Stimulated activated CD4-positive, alpha-beta T cell treated with anti-CD3 and anti-CD28 coated beads, Interleukin-2, amount 100 ng/mL, for 48 hours (primary cell): ENCODE measurements around the gene FOXD4L1.
"Not testable (repeated sequence)": the region's sequence is repeated elsewhere in the genome, so short reads cannot be mapped to it uniquely, and the experiment has no call there.

Experiments
- DNase-seq, 2 donors: peaks; one replicate each; pipeline ENCODE4 v3.0.0-alpha.2; 2020

FOXD4L1 gene

DNA sequence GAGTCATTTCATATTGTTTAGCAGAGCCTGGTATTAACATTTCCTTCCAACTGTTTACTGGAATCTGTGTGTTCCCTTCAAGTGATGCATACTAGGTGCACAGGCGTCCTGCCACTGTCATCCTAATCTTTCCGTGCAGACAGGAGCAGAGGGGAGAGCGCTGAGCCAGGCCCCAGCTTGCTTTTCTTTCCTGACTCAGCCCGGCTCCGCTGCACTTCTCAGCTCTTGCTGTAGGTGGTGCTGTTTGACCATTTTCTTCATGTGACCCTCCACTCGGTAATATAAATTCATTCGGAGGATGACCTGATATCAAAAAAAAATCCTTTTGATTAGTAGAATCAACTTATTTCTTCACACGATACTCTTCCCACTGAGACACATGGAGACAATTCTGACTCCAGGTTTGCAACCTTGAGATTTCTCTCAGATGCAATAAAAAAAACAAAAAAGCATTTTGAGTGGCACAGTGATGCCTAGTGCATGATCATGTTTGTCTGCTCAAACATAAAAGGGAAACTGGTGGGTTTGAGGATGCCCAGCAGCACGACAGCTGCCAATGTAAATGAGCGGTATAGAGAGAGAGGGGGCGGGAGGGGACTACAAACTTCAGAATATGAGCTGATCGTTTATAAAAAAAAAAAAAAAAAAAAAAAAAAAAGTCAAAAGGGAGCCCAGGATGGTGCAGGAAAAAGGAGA is 29.0 kb downstream of the FOXD4L1 start:
- not testable (repeated sequence) for DNase-seq

DNA sequence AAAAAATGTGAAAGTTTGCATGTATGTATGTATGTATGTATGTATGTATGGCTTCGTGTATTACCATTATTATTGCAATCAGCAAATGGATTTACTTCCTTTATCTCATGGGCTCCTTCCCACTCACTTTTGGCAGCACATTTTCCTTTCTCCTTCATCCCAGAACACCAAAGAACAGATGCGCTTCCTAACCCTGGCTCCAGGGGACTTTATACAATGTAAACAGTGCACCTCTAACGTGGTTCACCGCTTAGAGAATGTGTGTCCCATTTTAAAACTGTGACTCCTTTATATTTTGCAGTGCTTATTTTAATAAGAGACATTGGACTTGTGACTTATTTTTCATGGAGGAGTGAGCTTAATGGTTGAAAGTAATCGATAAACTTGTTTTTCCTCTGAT is 29.7 kb downstream of the FOXD4L1 start:
- not testable (repeated sequence) for DNase-seq

DNA sequence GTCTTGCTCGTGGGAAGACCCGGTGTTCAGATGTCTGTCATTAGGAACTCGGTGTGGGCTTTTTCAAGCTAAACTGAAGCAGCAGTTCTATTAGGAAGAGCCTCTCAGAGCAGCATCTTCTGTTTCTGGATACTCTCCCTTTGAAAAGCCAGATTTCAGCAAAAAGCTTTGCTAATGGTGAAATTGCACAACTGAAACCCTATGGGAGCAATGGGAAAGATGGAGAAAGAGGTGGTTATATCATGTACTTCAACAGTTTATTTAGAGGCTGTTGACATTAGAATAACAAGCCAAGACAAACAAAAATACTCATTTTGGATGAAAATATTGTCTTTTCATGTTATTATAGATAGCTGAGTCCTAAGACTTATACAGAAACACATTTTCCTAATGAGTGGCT is 30.4 kb downstream of the FOXD4L1 start:
- DNase-seq: not testable (repeated sequence)

DNA sequence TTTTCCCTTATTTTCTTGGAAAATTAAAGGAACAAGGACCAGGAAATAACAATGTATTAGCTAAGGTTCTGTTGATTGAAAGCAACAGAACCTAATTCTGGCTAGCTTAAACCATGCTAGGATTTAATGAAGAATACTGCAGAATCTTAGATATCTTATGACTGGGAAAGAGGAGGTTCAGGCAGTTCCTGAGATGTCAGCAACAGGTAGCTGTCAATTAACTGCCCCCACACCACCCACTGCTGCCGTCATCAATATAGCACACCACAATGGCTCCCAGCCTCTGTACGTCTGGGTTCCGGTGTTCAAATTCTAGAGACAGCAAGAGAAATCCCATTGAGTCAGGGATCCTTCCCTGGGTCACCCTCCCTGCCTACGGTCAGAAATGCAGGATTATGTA is 34.5 kb downstream of the FOXD4L1 start:
- not testable (repeated sequence) for DNase-seq

DNA sequence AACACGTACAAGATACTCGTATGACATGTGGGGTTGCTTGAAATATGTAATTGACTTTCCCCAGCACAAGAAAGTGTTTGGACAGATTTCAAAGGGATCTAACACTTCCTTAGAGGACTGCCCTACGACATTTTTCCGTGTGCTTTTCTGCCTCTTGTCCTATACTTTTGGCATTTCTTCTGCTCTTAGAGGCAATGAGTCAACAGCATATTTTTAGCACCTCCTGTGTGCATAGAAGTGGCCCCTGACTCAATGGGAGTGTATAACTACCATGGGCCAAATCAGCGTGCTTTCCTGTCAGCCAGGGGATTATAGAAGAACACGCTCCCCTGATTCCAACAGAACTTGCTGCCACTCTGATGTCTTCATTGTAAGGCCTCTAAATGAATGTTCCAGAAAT is 38.1 kb downstream of the FOXD4L1 start:
- not testable (repeated sequence) for DNase-seq

DNA sequence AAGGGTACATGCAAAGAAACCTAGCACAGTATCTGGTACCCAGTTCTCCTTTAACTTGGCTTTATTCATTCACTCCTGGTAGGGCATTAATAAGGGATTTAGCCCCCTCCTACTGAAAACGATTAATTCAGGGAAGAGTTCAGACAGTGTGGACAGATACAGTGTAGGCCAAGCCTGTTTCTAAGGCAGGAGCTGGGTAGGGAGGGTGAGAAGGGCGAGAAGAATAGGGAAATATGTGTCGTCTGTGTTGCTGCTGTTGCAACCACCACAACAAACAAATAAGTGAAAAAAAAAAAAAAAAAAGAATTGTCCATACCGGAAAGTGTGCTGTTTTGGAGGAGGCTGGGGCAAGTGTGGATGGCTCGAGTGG is 42.4 kb downstream of the FOXD4L1 start:
- not testable (repeated sequence) for DNase-seq

DNA sequence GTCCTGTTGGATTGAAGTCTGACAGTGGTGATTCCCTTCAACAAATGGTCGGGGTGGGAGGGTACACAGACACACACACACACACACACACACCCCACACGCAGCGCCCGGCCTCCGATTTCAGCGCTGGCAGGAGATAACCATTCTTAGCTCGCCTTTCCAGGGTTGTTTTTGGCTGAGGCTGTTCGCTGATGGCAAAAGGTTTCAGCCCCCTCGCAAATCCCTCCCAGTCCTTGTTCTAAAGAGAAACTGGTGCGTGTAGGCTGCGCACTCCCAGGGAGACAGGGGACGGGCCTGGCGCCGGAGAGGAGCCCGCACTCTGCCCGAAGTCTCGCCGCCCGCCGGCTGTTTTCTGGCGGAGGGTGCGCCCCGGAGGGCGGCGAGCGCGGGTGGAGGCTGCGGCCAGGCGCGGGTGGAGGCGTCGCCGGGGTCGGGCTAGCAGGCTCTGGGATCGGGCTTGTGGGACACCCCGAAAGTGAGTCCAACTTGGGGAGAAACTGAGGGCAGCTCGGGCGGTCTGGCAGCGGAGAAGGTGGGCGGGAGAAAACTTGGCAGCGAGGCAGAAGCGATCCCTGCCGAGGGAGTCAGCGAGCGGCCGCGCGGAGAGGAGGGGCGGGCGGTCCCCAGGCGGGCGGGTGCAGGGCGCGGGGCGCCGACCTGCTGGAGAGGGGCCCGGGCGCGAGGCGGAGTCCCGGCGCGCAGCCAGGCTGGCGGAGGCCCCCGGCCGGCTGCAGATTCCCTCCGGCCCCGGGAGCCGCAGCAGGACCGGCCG is 42.9 kb downstream of the FOXD4L1 start:
- peak in 1 of 2 donors; percentile 16 for DNase-seq

DNA sequence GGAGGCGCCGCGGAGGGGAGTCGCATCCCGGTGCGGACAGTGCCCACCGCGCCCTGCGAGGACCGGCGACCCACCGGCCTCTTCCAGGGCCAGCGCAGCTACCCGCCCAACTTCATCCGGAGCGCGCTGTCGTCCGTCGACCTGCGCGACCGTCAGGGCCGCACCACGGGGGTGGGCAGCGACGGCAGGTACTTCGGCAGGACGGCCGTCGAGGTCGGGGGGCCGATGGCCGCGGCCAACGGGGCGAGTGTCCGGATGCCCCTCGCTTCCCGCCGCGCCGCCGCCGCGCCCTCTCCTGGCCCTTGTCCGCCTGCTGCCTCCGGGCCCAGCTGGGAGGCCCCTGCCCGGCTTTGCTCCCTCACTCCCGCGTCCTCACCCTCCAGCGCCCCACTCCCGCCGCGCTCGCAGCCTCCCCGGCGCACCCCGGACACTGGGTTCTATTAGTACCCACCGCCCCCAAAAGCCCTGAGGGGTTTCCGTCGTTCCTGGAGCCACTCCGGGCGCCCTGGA is 43.6 kb downstream of the FOXD4L1 start:
- not testable (repeated sequence) for DNase-seq

DNA sequence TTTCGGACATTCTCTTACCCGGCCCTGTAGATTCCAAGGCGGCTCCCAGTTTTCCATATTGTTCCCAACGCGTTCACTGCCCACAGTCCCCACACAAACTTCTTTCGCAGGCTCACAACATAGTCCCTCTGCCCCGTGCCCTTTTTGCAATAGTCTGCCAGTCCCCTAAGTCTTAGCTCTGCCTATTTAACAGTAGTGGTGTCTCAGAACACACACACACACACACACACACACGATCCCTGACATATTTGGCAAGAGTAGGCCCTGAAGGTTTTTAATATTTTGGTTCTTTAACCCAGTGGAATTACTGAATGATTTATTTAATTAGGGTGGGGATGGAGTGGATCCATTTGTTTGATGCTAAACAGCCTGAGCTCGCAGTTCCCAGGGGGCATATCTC is 44.1 kb downstream of the FOXD4L1 start:
- not testable (repeated sequence) for DNase-seq
